H1 (cell line): Measurements from ENCODE around the gene CACNA1B. TPM values are rescaled to one million over a fixed set of nuclear protein-coding genes. Genes with fewer than 3 reads are reported as not detected.

Experiments used
- CTCF ChIA-PET: fragments of 300-600 bp; sonication (Branson Sonifier 250); formaldehyde crosslinking; loops from one replicate; lab custom pipeline; 2021; ENCODE audit not compliant: partially characterized antibody; lab: Charles Lee
- POLR2A ChIA-PET: fragments of 300-600 bp; sonication (Branson Sonifier 250); formaldehyde crosslinking; loops from one replicate; lab custom pipeline; 2021; ENCODE audit warnings: inconsistent platforms; ENCODE audit not compliant: partially characterized antibody; lab: Charles Lee
- DNase-seq, 2 experiments: peaks; one replicate each; pipeline versions ENCODE4 v3.0.0 to v3.0.0-alpha.2; 2010 to 2022; ENCODE audit warnings: low spot score in 2 of 2, low read depth in 1 of 2, mixed read lengths in 1 of 2
- FAIRE-seq: peaks from 2 replicates; lab custom pipeline; 2011; peaks lifted over from hg19 to GRCh38; lab: Jason Lieb, UNC
- H2AFZ ChIP-seq: 2 replicates; pipeline ENCODE4 v1.8.1; 2012; ENCODE audit warnings: low read length, inconsistent platforms
- H2AK5ac ChIP-seq: 2 replicates; pipeline ENCODE4 v1.6.1; 2013; ENCODE audit warnings: low read depth, low read length
- H2BK120ac ChIP-seq: replicated peaks from 2 replicates; pipeline ENCODE3; 2013; ENCODE audit warnings: low read depth, low read length, inconsistent platforms
- H2BK12ac ChIP-seq: 2 replicates; pipeline ENCODE4 v1.6.1; 2013; ENCODE audit warnings: low read depth, low read length
- H2BK15ac ChIP-seq: 2 replicates; pipeline ENCODE4 v1.6.1; 2013; ENCODE audit warnings: low read length
- H2BK20ac ChIP-seq: 2 replicates; pipeline ENCODE4 v1.6.1; 2013; ENCODE audit warnings: low read length
- H2BK5ac ChIP-seq: 2 replicates; pipeline ENCODE4 v1.6.1; 2013; ENCODE audit warnings: low read depth, low read length
- H3K14ac ChIP-seq: 2 replicates; pipeline ENCODE4 v1.6.1; 2013; ENCODE audit warnings: inconsistent platforms; ENCODE audit not compliant: insufficient read length
- H3K18ac ChIP-seq: 2 replicates; pipeline ENCODE4 v1.6.1; 2013; ENCODE audit warnings: low read length; ENCODE audit errors: extremely low read depth
- H3K23ac ChIP-seq: 2 replicates; pipeline ENCODE4 v1.6.1; 2013; ENCODE audit warnings: inconsistent platforms; ENCODE audit not compliant: insufficient read length
- H3K23me2 ChIP-seq: 2 replicates; pipeline ENCODE4 v1.6.1; 2013; ENCODE audit warnings: low read depth, low read length
- H3K27ac ChIP-seq: 2 replicates; pipeline ENCODE4 v1.6.1; 2011; ENCODE audit warnings: low read depth, low read length, inconsistent platforms
- H3K27me3 ChIP-seq, 4 experiments: replicated peaks in 1 of 4; 1 replicate in 1 of 4; 2 replicates in 3 of 4; pipeline versions ENCODE4 v1.6.1 to v1.8.1; 2011 to 2013; ENCODE audit warnings: low read length in 3 of 4, mild to moderate bottlenecking in 3 of 4, inconsistent platforms in 2 of 4, mixed read lengths in 2 of 4, moderate library complexity in 1 of 4; ENCODE audit not compliant: control insufficient read depth in 3 of 4, insufficient read depth in 3 of 4; ENCODE audit errors: extremely low read depth in 1 of 4
- H3K36me3 ChIP-seq, 4 experiments: 2 replicates each; pipeline versions ENCODE4 v1.6.1 to v1.8.1; 2011 to 2013; ENCODE audit warnings: mild to moderate bottlenecking in 4 of 4, low read length in 3 of 4, moderate library complexity in 2 of 4, control low read depth in 1 of 4, inconsistent platforms in 1 of 4; ENCODE audit not compliant: insufficient read depth in 4 of 4, control insufficient read depth in 2 of 4
- H3K4ac ChIP-seq: replicated peaks from 2 replicates; pipeline ENCODE3; 2013; ENCODE audit warnings: low read length, low read depth, mixed read lengths, inconsistent platforms; ENCODE audit not compliant: insufficient read length
- H3K4me1 ChIP-seq, 4 experiments: replicated peaks in 1 of 4; 1 replicate in 1 of 4; 2 replicates in 3 of 4; pipeline versions ENCODE4 v1.6.1 to v1.8.1; 2011 to 2013; ENCODE audit warnings: low read length in 3 of 4, inconsistent platforms in 2 of 4, mixed read lengths in 1 of 4; ENCODE audit not compliant: insufficient read depth in 4 of 4, control insufficient read depth in 3 of 4
- H3K4me2 ChIP-seq, 2 experiments: 2 replicates each; pipeline versions ENCODE4 v1.6.1 to v1.8.1; 2011 to 2013; ENCODE audit warnings: low read depth in 2 of 2, low read length in 2 of 2, control low read depth in 1 of 2, inconsistent platforms in 1 of 2, mild to moderate bottlenecking in 1 of 2; ENCODE audit not compliant: insufficient read depth in 1 of 2
- H3K4me3 ChIP-seq, 4 experiments: fragments of 200-600, 300-600 bp in 1 of 4; sonication (generic), shearing (Covaris generic), sonication (Bioruptor Twin) in 1 of 4; 2 replicates each; pipeline versions ENCODE4 v1.5.1 to v1.8.1; 2011 to 2016; ENCODE audit warnings: low read length in 4 of 4, low read depth in 3 of 4, control low read depth in 2 of 4, inconsistent platforms in 2 of 4, mild to moderate bottlenecking in 2 of 4, mixed read lengths in 1 of 4, moderate library complexity in 1 of 4; ENCODE audit not compliant: insufficient read depth in 2 of 4; ENCODE audit errors: extremely low read depth in 1 of 4
- H3K56ac ChIP-seq: replicated peaks from 2 replicates; pipeline ENCODE3; 2013; ENCODE audit warnings: low read depth, mild to moderate bottlenecking, mixed read lengths, low read length, inconsistent platforms; ENCODE audit not compliant: insufficient read length
- H3K79me1 ChIP-seq: 2 replicates; pipeline ENCODE4 v1.6.1; 2013; ENCODE audit warnings: low read depth, low read length, control low read depth
- H3K79me2 ChIP-seq, 2 experiments: 2 replicates each; pipeline versions ENCODE4 v1.6.1 to v1.8.1; 2012 to 2013; ENCODE audit warnings: low read length in 2 of 2, mild to moderate bottlenecking in 2 of 2, inconsistent platforms in 1 of 2; ENCODE audit not compliant: insufficient read depth in 2 of 2, control insufficient read depth in 1 of 2
- H3K9ac ChIP-seq, 4 experiments: replicated peaks in 1 of 4; 1 replicate in 1 of 4; 2 replicates in 3 of 4; pipeline versions ENCODE4 v1.6.1 to v1.8.1; 2011 to 2013; ENCODE audit warnings: low read depth in 3 of 4, low read length in 3 of 4, control low read depth in 2 of 4, mild to moderate bottlenecking in 2 of 4, moderate library complexity in 2 of 4, inconsistent platforms in 1 of 4; ENCODE audit errors: extremely low read depth in 1 of 4
- H3K9me3 ChIP-seq, 2 experiments: 2 replicates each; pipeline versions ENCODE4 v1.6.1 to v1.8.1; 2012 to 2013; ENCODE audit warnings: mild to moderate bottlenecking in 2 of 2, moderate library complexity in 2 of 2, control low read depth in 1 of 2, inconsistent platforms in 1 of 2, low read depth in 1 of 2, low read length in 1 of 2, mixed read lengths in 1 of 2; ENCODE audit not compliant: insufficient read depth in 2 of 2
- H4K20me1 ChIP-seq, 2 experiments: replicated peaks in 1 of 2; 2 replicates each; pipeline versions ENCODE3 to v1.8.1; 2011 to 2013; ENCODE audit warnings: inconsistent platforms in 2 of 2, low read length in 2 of 2, mild to moderate bottlenecking in 1 of 2; ENCODE audit not compliant: insufficient read depth in 2 of 2, control insufficient read depth in 1 of 2
- H4K5ac ChIP-seq: 2 replicates; pipeline ENCODE4 v1.6.1; 2013; ENCODE audit warnings: low read length, low read depth, mixed read lengths, inconsistent platforms; ENCODE audit not compliant: insufficient read length
- H4K8ac ChIP-seq: 2 replicates; pipeline ENCODE4 v1.8.0; 2013; ENCODE audit warnings: mild to moderate bottlenecking, moderate library complexity, low read length, inconsistent platforms; ENCODE audit not compliant: insufficient read depth; ENCODE audit errors: extremely low read depth
- H4K91ac ChIP-seq: replicated peaks from 2 replicates; pipeline ENCODE3; 2013; ENCODE audit warnings: low read length, mixed read lengths, inconsistent platforms; ENCODE audit not compliant: insufficient read length
- ATF2 ChIP-seq: IDR thresholded peaks from 2 replicates; pipeline ENCODE4 v1.6.1; 2012; ENCODE audit warnings: low read length, inconsistent platforms
- CTBP2 ChIP-seq: IDR thresholded peaks from 2 replicates; pipeline ENCODE4 v1.7.0; 2011; ENCODE audit warnings: borderline replicate concordance, mild to moderate bottlenecking, moderate library complexity, mixed read lengths, low read length; ENCODE audit not compliant: insufficient read depth, insufficient read length
- EGR1 ChIP-seq: IDR thresholded peaks from 2 replicates; pipeline ENCODE4 v1.6.1; 2011; ENCODE audit warnings: low read depth, low read length, borderline replicate concordance
- MAFK ChIP-seq: IDR thresholded peaks from 2 replicates; pipeline ENCODE4 v1.6.1; 2012; ENCODE audit warnings: low read depth, mild to moderate bottlenecking, improper control_type of control experiment, low read length
- RFX5 ChIP-seq: IDR thresholded peaks from 2 replicates; pipeline ENCODE4 v1.6.1; 2011; ENCODE audit warnings: low read depth, low read length, improper control_type of control experiment, borderline replicate concordance
- SAP30 ChIP-seq: fragments of 300-600 bp; sonication (generic); IDR thresholded peaks from 2 replicates; pipeline ENCODE4 v1.7.1; 2012; ENCODE audit warnings: low read length, moderate library complexity, mild to moderate bottlenecking, inconsistent platforms; ENCODE audit not compliant: insufficient read depth, insufficient replicate concordance
- SP1 ChIP-seq: IDR thresholded peaks from 2 replicates; pipeline ENCODE4 v1.6.1; 2011; ENCODE audit warnings: low read depth, low read length
- USF2 ChIP-seq: IDR thresholded peaks from 2 replicates; pipeline ENCODE4 v1.6.1; 2011; ENCODE audit warnings: low read length, improper control_type of control experiment
- WGBS, 2 experiments: shearing (Covaris generic) in 1 of 2; methylation state at CpG; one replicate each; pipeline versions ENCODE4 v1.1.6 to v1.1.7; 2013 to 2015; ENCODE audit warnings: low lambda C conversion rate in 2 of 2, mixed read lengths in 2 of 2, inconsistent platforms in 1 of 2, low coverage in 1 of 2, missing lambda C conversion rate in 1 of 2; ENCODE audit not compliant: insufficient replicate concordance in 2 of 2, insufficient coverage in 1 of 2, insufficient read length in 1 of 2; ENCODE audit errors: extremely low coverage in 1 of 2, missing lambda C conversion rate in 1 of 2; 5-methylcytosine and 5-hydroxymethylcytosine counted together
- polyA plus RNA-seq, 7 experiments: library from polyadenylated mRNA; depleted of rRNA in 3 of 7; stranded (reverse) in 5 of 7; unstranded in 2 of 7; fragments of >200 nt in 5 of 7; fragments of 200-250 nt in 2 of 7; gene quantifications; 1 replicate in 5 of 7; 2 replicates in 1 of 7; 4 replicates in 1 of 7; pipeline versions ENCODE4 v1.2.1 to v1.2.3, GENCODE V29; 2011 to 2013; ENCODE audit warnings: missing spikeins in 2 of 7, mixed read lengths in 2 of 7
- total RNA-seq: library from RNA; stranded (reverse); fragmentation: NEBNext Ultra II Directional; extraction: Animal tissue kit (Norgen Biotek cat#: 25700); gene quantifications from 2 replicates; pipeline ENCODE4 v1.2.1, GENCODE V29; 2021

CACNA1B gene
- total and polyA plus RNA-seq, 2 of the 8 experiments (the other 6 are each of a cell fraction or from before 2014, with no cell fraction given) = 1.5 to 5.7 TPM

- Histone ChIP-seq H3K4me1 (no peaks in the 10 kb centered on the region), H3K9me3 (peaks cover 24 to 73% of the 10 kb centered on the region in 2 experiments), H3K14ac (no peak overlapping the region), H2BK20ac (no peak overlapping the region), H4K91ac (no peak overlapping the region), H4K20me1 (peaks cover 0 to 12% of the 10 kb centered on the region in 2 experiments), H3K4ac (no peak overlapping the region), H3K18ac (no peak overlapping the region), H3K79me1 (no peaks in the 10 kb centered on the region), H2BK12ac (no peak overlapping the region), H3K79me2 (no peaks in the 10 kb centered on the region), H3K9ac (no peak overlapping the region), H2BK5ac (no peak overlapping the region), H3K4me3 (no peak overlapping the region), H2BK120ac (no peak overlapping the region), H3K56ac (no peak overlapping the region), H3K27me3 (no peaks in the 10 kb centered on the region; a peak in 1 of 7 replicates), H3K27ac (no peak overlapping the region), H4K8ac (no peak overlapping the region), H4K5ac (no peak overlapping the region), H3K4me2 (no peak overlapping the region), H2AK5ac (no peak overlapping the region), H3K23me2 (peaks cover 3% of the 10 kb centered on the region; the same call in 1 of the 2 replicates), H3K23ac (no peak overlapping the region), H2BK15ac (no peak overlapping the region), H2AFZ (no peak overlapping the region), H3K36me3 (no peaks in the 10 kb centered on the region; a peak in 1 of 8 replicates)
- no peak for FAIRE-seq
- DNase-seq = no peak
- ChIA-PET CTCF (interaction anchor here (0.9 to 1.1 kb wide), 2 partner anchors 45 to 194 kb away, joined by 3 read pairs; no protein-coding TSS in a partner anchor), POLR2A (no interaction called here)
- 88% methylated on average over 33 of the region's 33 CpGs; no CpG with 5 or more reads in 1 of the 2 experiments for WGBS, 2 experiments
- TF ChIP-seq CTBP2 = no peak
- no peak for TF ChIP-seq USF2
- no peak for TF ChIP-seq SAP30
- TF ChIP-seq SP1 = no peak
- no peak for TF ChIP-seq RFX5
- TF ChIP-seq ATF2 = no peak
- TF ChIP-seq MAFK = no peak
- TF ChIP-seq EGR1 = no peak
Observed at GRCh38 chr9:138016406-138017187, 139.0 kb downstream of the CACNA1B start.
